Erythroblast (primary cell): Measurements from ENCODE around the gene GAA.

ENCODE experiments used
- GATA1 ChIP-seq: IDR thresholded peaks from 2 replicates; pipeline ENCODE4 v1.6.1; 2011; ENCODE audit warnings: low read depth, mild to moderate bottlenecking, control low read depth, low read length, moderate library complexity
- POLR2A ChIP-seq: IDR thresholded peaks from 2 replicates; pipeline ENCODE4 v1.6.1; 2011; ENCODE audit warnings: mild to moderate bottlenecking, low read length

DNA sequence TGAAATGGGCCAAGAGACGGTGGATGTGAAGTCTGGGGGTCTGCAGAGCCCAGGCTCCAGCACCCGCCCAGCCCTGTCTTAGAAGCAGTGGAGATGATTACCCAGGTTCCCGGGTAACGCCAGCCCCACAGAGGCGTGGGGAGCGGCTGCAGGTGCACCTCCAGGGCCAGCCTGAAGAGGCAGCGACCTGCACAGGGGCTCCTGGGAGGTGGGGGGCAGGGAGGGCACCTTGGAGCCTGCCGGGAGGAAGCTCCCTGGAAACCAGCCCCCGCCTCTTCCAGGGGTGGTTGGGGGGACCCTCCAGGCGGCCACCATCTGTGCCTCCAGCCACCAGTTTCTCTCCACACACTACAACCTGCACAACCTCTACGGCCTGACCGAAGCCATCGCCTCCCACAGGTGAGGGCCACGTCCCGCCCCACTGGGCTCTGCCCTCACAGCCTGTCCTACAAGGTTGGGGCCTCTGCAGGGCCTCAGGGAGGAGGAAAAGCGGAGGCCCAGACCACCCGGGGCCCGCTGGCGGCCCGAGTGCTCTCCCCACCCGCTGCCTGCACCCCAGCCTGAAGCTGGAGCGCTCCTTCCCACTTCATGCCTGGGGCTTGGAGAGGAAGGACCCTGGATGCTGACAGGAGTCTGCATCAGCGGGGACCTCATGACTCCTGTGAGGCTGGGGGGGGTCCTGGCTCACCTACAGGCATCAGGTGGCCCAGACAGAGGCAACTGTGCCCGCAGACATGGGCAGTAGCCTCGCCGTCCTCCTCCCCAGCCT is 10.5 kb downstream of the GAA start:
- TF ChIP-seq POLR2A, result no peak
- no peak for TF ChIP-seq GATA1
